Neural progenitor cell (in vitro differentiated cells): ENCODE data around the gene RNF187. TPM values are rescaled to one million over a fixed set of nuclear protein-coding genes. Genes with fewer than 3 reads are reported as not detected.
A peak's percentile ranks its signal among the peaks of the same experiment; 100 is the strongest.

ENCODE experiments used
- DNase-seq: peaks from one replicate; pipeline ENCODE4 v3.0.0-alpha.2; 2016; ENCODE audit warnings: low spot score
- H2AFZ ChIP-seq: fragments of 200-600 bp; sonication (generic); replicated peaks from 2 replicates; pipeline ENCODE4 v1.6.1; 2016; ENCODE audit warnings: antibody characterized with exemption
- H3F3A ChIP-seq: fragments of 200-600 bp; sonication (generic); 2 replicates; pipeline ENCODE4 v1.6.1; 2016; ENCODE audit warnings: antibody characterized with exemption, low read depth
- H3K27ac ChIP-seq: fragments of 200-600 bp; sonication (generic); 2 replicates; pipeline ENCODE4 v1.5.1; 2016; ENCODE audit warnings: mild to moderate bottlenecking
- H3K27me3 ChIP-seq: fragments of 200-600 bp; sonication (generic); 2 replicates; pipeline ENCODE4 v1.6.1; 2016; ENCODE audit warnings: mild to moderate bottlenecking, moderate library complexity
- H3K36me3 ChIP-seq: fragments of 200-600 bp; sonication (generic); 2 replicates; pipeline ENCODE4 v1.5.1; 2016
- H3K4me1 ChIP-seq: fragments of 200-600 bp; sonication (generic); 2 replicates; pipeline ENCODE4 v1.6.1; 2016; ENCODE audit warnings: mixed run types
- H3K4me2 ChIP-seq: fragments of 200-600 bp; sonication (generic); 2 replicates; pipeline ENCODE4 v1.6.1; 2016
- H3K4me3 ChIP-seq: fragments of 200-600 bp; sonication (generic); 2 replicates; pipeline ENCODE4 v1.5.1; 2016
- H3K79me2 ChIP-seq: fragments of 200-600 bp; sonication (generic); 2 replicates; pipeline ENCODE4 v1.6.1; 2016; ENCODE audit warnings: low read depth
- H3K9ac ChIP-seq: fragments of 200-600 bp; sonication (generic); 2 replicates; pipeline ENCODE4 v1.6.1; 2016
- H3K9me3 ChIP-seq: fragments of 200-600 bp; sonication (generic); 2 replicates; pipeline ENCODE4 v1.5.1; 2016; ENCODE audit warnings: low read depth
- H4K20me1 ChIP-seq: fragments of 200-600 bp; sonication (generic); 2 replicates; pipeline ENCODE4 v1.6.1; 2016; ENCODE audit warnings: low read depth
- H3K27ac Mint-ChIP-seq: 3 replicates; pipeline ENCODE4 v1.8.0; 2021; ENCODE audit warnings: mixed read lengths
- H3K27me3 Mint-ChIP-seq: 2 replicates; pipeline ENCODE4 v1.8.0; 2022; ENCODE audit warnings: low read depth, mild to moderate bottlenecking, inconsistent platforms, moderate library complexity, mixed read lengths; ENCODE audit not compliant: insufficient read depth
- H3K36me3 Mint-ChIP-seq: 3 replicates; pipeline ENCODE4 v1.8.0; 2021; ENCODE audit warnings: mixed read lengths
- H3K4me1 Mint-ChIP-seq: 3 replicates; pipeline ENCODE4 v1.8.0; 2021; ENCODE audit warnings: mixed read lengths
- H3K4me3 Mint-ChIP-seq: 3 replicates; pipeline ENCODE4 v1.8.0; 2021; ENCODE audit warnings: mild to moderate bottlenecking, moderate library complexity, mixed read lengths
- H3K9me3 Mint-ChIP-seq: 3 replicates; pipeline ENCODE4 v1.8.0; 2020; ENCODE audit warnings: mixed read lengths
- EZH2 ChIP-seq: fragments of 200-600 bp; sonication (generic); IDR thresholded peaks from 2 replicates; pipeline ENCODE4 v1.6.1; 2017; ENCODE audit warnings: antibody characterized with exemption, mild to moderate bottlenecking, moderate library complexity
- EZH2phosphoT487 ChIP-seq: fragments of 200-600 bp; sonication (generic); IDR thresholded peaks from 2 replicates; pipeline ENCODE4 v1.6.1; 2017; ENCODE audit warnings: antibody characterized with exemption
- total RNA-seq: library from RNA; depleted of rRNA; stranded (reverse); fragments of >200 nt; gene quantifications from 2 replicates; pipeline ENCODE4 v1.2.3, GENCODE V29; 2015; ENCODE audit warnings: low replicate concordance
- TF ChIP-seq, protein P1 (sequence below): fragments of 200-600 bp; sonication (generic); IDR thresholded peaks from 2 replicates; pipeline ENCODE4 v1.5.1; 2017; ENCODE audit warnings: antibody characterized with exemption, mild to moderate bottlenecking

Gene RNF187
- total RNA-seq, 1 donor from 2014 or later: 16.1 TPM

DNA sequence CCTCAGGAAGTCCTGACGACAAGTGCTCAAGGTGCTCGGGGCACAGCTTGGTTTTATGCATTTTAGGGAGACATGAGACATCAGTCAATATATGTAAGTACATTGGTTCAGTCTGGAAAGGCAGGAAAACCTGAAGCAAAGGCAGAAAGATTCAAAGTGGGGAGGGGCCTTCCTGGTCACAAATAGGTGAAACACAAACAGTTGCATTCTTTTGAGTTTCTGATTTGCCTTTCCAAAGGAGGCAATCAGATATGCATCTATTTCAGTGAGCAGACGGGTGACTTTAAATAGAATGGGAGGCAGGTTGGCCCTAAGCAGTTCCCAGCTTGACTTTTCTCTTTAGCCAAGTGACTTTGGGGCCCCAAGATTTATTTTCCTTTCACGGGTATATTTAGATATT lies 8.9 kb upstream of the RNF187 start:
- no peaks in the 10 kb centered on the region for H3K36me3 Mint-ChIP-seq
- Histone ChIP-seq H3K4me1 (peaks cover 8% of the 10 kb centered on the region), H3K27ac (no peak overlapping the region), H3K36me3 (no peaks in the 10 kb centered on the region), H3K9me3 (no peaks in the 10 kb centered on the region), H3K4me2 (no peak overlapping the region), H4K20me1 (no peaks in the 10 kb centered on the region), H3K4me3 (no peak overlapping the region), H3K79me2 (no peaks in the 10 kb centered on the region), H3F3A (peaks cover 13% of the 10 kb centered on the region), H3K27me3 (peaks cover 74% of the 10 kb centered on the region), H2AFZ (no peak overlapping the region), H3K9ac (no peak overlapping the region)
- peaks cover 36% of the 10 kb centered on the region for H3K4me1 Mint-ChIP-seq
- H3K4me3 Mint-ChIP-seq: peak overlapping the region; percentile 25
- peaks cover 5% of the 10 kb centered on the region for H3K9me3 Mint-ChIP-seq
- H3K27ac Mint-ChIP-seq: no peak overlapping the region
- no peak for TF ChIP-seq EZH2phosphoT487
- TF ChIP-seq, protein P1, sequence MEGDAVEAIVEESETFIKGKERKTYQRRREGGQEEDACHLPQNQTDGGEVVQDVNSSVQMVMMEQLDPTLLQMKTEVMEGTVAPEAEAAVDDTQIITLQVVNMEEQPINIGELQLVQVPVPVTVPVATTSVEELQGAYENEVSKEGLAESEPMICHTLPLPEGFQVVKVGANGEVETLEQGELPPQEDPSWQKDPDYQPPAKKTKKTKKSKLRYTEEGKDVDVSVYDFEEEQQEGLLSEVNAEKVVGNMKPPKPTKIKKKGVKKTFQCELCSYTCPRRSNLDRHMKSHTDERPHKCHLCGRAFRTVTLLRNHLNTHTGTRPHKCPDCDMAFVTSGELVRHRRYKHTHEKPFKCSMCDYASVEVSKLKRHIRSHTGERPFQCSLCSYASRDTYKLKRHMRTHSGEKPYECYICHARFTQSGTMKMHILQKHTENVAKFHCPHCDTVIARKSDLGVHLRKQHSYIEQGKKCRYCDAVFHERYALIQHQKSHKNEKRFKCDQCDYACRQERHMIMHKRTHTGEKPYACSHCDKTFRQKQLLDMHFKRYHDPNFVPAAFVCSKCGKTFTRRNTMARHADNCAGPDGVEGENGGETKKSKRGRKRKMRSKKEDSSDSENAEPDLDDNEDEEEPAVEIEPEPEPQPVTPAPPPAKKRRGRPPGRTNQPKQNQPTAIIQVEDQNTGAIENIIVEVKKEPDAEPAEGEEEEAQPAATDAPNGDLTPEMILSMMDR: no peak
- TF ChIP-seq EZH2: no peak
- DNase-seq: no peak
- H3K27me3 Mint-ChIP-seq: peaks cover 16% of the 10 kb centered on the region

DNA sequence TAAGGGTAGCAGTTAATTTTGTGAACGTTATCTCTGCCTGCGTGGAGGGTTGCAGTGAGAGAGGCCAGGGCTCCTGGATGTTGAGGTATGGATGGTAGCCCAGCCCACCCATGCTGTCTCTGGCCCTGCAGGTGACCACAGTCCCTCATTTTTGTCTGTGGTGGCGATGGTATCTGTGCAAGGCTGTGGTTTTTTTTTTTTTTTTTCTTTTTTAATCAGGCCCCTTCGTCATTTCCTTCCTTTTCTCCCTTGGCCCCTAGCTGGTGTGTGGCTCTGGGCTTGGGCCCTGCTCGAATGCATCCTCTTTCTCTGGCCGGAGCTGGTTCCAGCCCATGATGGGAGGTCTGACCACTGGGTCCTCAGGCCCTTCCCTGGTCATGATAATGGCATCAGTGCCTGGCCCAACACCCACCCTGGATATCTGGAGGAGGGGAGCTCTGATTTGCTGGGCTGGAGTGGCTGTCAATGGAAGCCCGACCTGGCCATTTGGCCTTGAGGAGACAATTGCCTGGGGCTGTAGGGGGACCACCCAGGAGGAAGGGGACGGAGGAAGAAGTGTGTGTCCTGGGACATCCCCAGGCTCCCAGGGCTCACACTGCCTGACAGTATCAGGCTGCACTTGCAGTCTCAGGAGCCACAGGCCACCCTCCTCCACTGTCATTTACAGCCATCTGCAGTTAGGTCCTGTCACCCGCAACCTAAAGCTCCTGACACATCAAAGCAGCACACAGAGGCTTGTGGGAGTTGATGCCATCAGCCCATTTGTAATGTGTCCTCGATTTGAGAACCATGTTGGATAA lies 8.1 kb upstream of the RNF187 start:
- H4K20me1 ChIP-seq: no peaks in the 10 kb centered on the region
- no peak overlapping the region for H3K4me3 Mint-ChIP-seq
- no peak overlapping the region for H2AFZ ChIP-seq
- peaks cover 13% of the 10 kb centered on the region for H3F3A ChIP-seq
- H3K4me2 ChIP-seq: no peak overlapping the region
- no peak overlapping the region for H3K9ac ChIP-seq
- H3K4me1 Mint-ChIP-seq: peaks cover 31% of the 10 kb centered on the region
- no peaks in the 10 kb centered on the region for H3K9me3 ChIP-seq
- peak; percentile 25 for DNase-seq
- no peaks in the 10 kb centered on the region for H3K9me3 Mint-ChIP-seq
- TF ChIP-seq EZH2 (no peak), EZH2phosphoT487 (no peak)
- no peak overlapping the region for H3K27ac ChIP-seq
- H3K79me2 ChIP-seq: no peaks in the 10 kb centered on the region
- H3K27me3 Mint-ChIP-seq: peaks cover 11% of the 10 kb centered on the region
- H3K4me3 ChIP-seq: no peak overlapping the region
- H3K36me3 ChIP-seq: no peaks in the 10 kb centered on the region
- peaks cover 71% of the 10 kb centered on the region for H3K27me3 ChIP-seq
- H3K27ac Mint-ChIP-seq: no peak overlapping the region
- H3K36me3 Mint-ChIP-seq: no peaks in the 10 kb centered on the region
- H3K4me1 ChIP-seq: peaks cover 8% of the 10 kb centered on the region

DNA sequence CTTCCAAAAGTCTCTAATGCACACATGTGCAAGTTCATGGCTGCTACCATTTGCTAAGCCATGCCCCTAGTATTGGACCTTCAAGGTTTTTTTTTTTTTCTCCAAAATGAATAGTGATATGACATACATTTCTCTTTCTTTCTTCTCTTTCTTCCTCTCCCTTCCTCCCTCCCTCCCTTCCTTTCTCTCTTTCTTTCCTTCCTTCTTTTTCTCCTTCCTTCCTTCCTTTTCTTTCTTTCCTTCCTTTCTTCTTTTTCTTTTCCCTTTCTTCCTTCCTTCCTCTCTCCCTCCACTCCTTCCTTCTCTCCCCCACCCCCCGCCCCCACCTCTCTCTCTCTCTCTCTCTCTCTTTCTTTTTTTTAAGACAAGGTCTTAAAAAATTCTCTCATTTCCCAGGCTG lies 3.4 kb upstream of the RNF187 start:
- no peak overlapping the region for H3K9ac ChIP-seq
- peaks cover 6% of the 10 kb centered on the region for H3K79me2 ChIP-seq
- Mint-ChIP-seq H3K4me3 (no peak overlapping the region), H3K36me3 (no peaks in the 10 kb centered on the region), H3K27me3 (peaks cover 11% of the 10 kb centered on the region), H3K4me1 (peaks cover 26% of the 10 kb centered on the region), H3K9me3 (no peaks in the 10 kb centered on the region), H3K27ac (no peak overlapping the region)
- H3K27ac ChIP-seq: no peak overlapping the region
- no peak overlapping the region for H2AFZ ChIP-seq
- peaks cover 10% of the 10 kb centered on the region for H4K20me1 ChIP-seq
- DNase-seq: no peak
- TF ChIP-seq EZH2: no peak
- TF ChIP-seq, protein P1: no peak
- no peaks in the 10 kb centered on the region for H3K9me3 ChIP-seq
- H3K27me3 ChIP-seq: peaks cover 29% of the 10 kb centered on the region
- no peaks in the 10 kb centered on the region for H3K36me3 ChIP-seq
- H3K4me1 ChIP-seq: peaks cover 7% of the 10 kb centered on the region
- no peak overlapping the region for H3K4me3 ChIP-seq
- no peak overlapping the region for H3K4me2 ChIP-seq
- H3F3A ChIP-seq: peaks cover 6% of the 10 kb centered on the region
